ENCODE measurements around the gene SERPINB2. TPM values are rescaled to one million over a fixed set of nuclear protein-coding genes. Genes with fewer than 3 reads are reported as not detected.

SERPINB2 gene
- total RNA-seq, 2 donors from 2014 or later, result not detected

GRCh38 chr18:63909870-63910269 is 22.4 kb downstream of the SERPINB2 start:
- 86% methylated on average over 2 of the region's 2 CpGs; no CpG with 5 or more reads in 1 of the 2 experiments for WGBS, 2 experiments (ENCODE audit: insufficient coverage in 1 of 2, insufficient read length in 1 of 2)
- DNase-seq, result no peak
- no peaks in the 10 kb centered on the region for H3K9me3 Mint-ChIP-seq
- H3K4me1 ChIP-seq (ENCODE audit: control insufficient read depth, insufficient read depth, low read length), result no peaks in the 10 kb centered on the region
- H3K27ac ChIP-seq (ENCODE audit: low read depth, low read length), result no peak overlapping the region
- no peaks in the 10 kb centered on the region for H3K9me3 ChIP-seq (ENCODE audit: control insufficient read depth, low read length)
- TF ChIP-seq CTCF (conservative IDR thresholded peaks at IDR 0.05), result no peak
- no peaks in the 10 kb centered on the region for H3K27me3 ChIP-seq (ENCODE audit: control insufficient read depth, insufficient read depth, low read length, poor library complexity, severe bottlenecking)
- no peak overlapping the region for H3K9ac ChIP-seq (ENCODE audit: extremely low read depth, low read length, poor library complexity, severe bottlenecking)
- H3K27me3 Mint-ChIP-seq (ENCODE audit: insufficient read depth), result peaks cover 7% of the 10 kb centered on the region
- no peaks in the 10 kb centered on the region for H3K36me3 Mint-ChIP-seq (ENCODE audit: low read depth)
- no peak overlapping the region for H3K4me3 ChIP-seq (ENCODE audit: low read length)
- no peaks in the 10 kb centered on the region for H3K4me1 Mint-ChIP-seq
- H3K27ac Mint-ChIP-seq, result no peak overlapping the region
- H3K4me3 Mint-ChIP-seq, result no peak overlapping the region
- H3K36me3 ChIP-seq (ENCODE audit: control insufficient read depth, insufficient read depth, low read length), result no peaks in the 10 kb centered on the region

- Mint-ChIP-seq H3K4me3 (no peak overlapping the region), H3K36me3 (ENCODE audit: low read depth) (no peaks in the 10 kb centered on the region), H3K27me3 (ENCODE audit: insufficient read depth) (peaks cover 3% of the 10 kb centered on the region), H3K9me3 (no peaks in the 10 kb centered on the region), H3K27ac (no peak overlapping the region), H3K4me1 (no peaks in the 10 kb centered on the region)
- Histone ChIP-seq H3K9ac (ENCODE audit: extremely low read depth, low read length, poor library complexity, severe bottlenecking) (no peak overlapping the region), H3K4me3 (ENCODE audit: low read length) (no peak overlapping the region), H3K27me3 (ENCODE audit: control insufficient read depth, insufficient read depth, low read length, poor library complexity, severe bottlenecking) (no peaks in the 10 kb centered on the region), H3K36me3 (ENCODE audit: control insufficient read depth, insufficient read depth, low read length) (no peaks in the 10 kb centered on the region), H3K27ac (ENCODE audit: low read depth, low read length) (no peak overlapping the region), H3K4me1 (ENCODE audit: control insufficient read depth, insufficient read depth, low read length) (no peaks in the 10 kb centered on the region), H3K9me3 (ENCODE audit: control insufficient read depth, low read length) (no peaks in the 10 kb centered on the region)
- no peak for TF ChIP-seq CTCF (conservative IDR thresholded peaks at IDR 0.05)
- no peak for DNase-seq
- WGBS, 2 experiments (ENCODE audit: insufficient coverage in 1 of 2, insufficient read length in 1 of 2), result 95 to 96% methylated on average over 5 of the region's 5 CpGs
Observed at GRCh38 chr18:63917817-63918216, 30.3 kb downstream of the SERPINB2 start.

- Mint-ChIP-seq H3K36me3 (ENCODE audit: low read depth) (no peaks in the 10 kb centered on the region), H3K4me1 (no peaks in the 10 kb centered on the region), H3K27ac (no peak overlapping the region), H3K9me3 (no peaks in the 10 kb centered on the region), H3K27me3 (ENCODE audit: insufficient read depth) (no peaks in the 10 kb centered on the region), H3K4me3 (no peak overlapping the region)
- Histone ChIP-seq H3K4me3 (ENCODE audit: low read length) (no peak overlapping the region), H3K4me1 (ENCODE audit: control insufficient read depth, insufficient read depth, low read length) (no peaks in the 10 kb centered on the region), H3K36me3 (ENCODE audit: control insufficient read depth, insufficient read depth, low read length) (no peaks in the 10 kb centered on the region), H3K9me3 (ENCODE audit: control insufficient read depth, low read length) (no peaks in the 10 kb centered on the region), H3K27ac (ENCODE audit: low read depth, low read length) (no peak overlapping the region), H3K27me3 (ENCODE audit: control insufficient read depth, insufficient read depth, low read length, poor library complexity, severe bottlenecking) (no peaks in the 10 kb centered on the region), H3K9ac (ENCODE audit: extremely low read depth, low read length, poor library complexity, severe bottlenecking) (no peak overlapping the region)
- no peak for TF ChIP-seq CTCF (conservative IDR thresholded peaks at IDR 0.05)
- 89 to 90% methylated on average over 1 to 2 of the region's 2 CpGs for WGBS, 2 experiments (ENCODE audit: insufficient coverage in 1 of 2, insufficient read length in 1 of 2)
- no peak for DNase-seq
Observed at GRCh38 chr18:63922049-63922448, 34.5 kb downstream of the SERPINB2 start.
